ENCODE measurements around the gene ST3GAL3.

GRCh38 chr1:43766086-43766784 lies 58.9 kb downstream of the ST3GAL3 start:
- TF ChIP-seq CTCF (IDR thresholded peaks at IDR 0.05) (no peak), POLR2AphosphoS5 (IDR thresholded peaks at IDR 0.05; ENCODE audit: insufficient read depth in 1 of 2, low read depth in 1 of 2) (no peak), POLR2A (IDR thresholded peaks at IDR 0.05) (no peak)

Data from vagina (tissue), 2 donors.